SJSA1 (cell line): Measurements from ENCODE around the gene MAST4. TPM values are rescaled to one million over a fixed set of nuclear protein-coding genes. Genes with fewer than 3 reads are reported as not detected.

ENCODE experiments used
- DNase-seq, 2 experiments: peaks; one replicate each; pipeline ENCODE4 v3.0.0-alpha.2; 2015 to 2020; ENCODE audit warnings: low spot score in 2 of 2, low read depth in 1 of 2
- H3K27ac ChIP-seq: fragments of 250-450 bp; sonication (Bioruptor Pico); 2 replicates; pipeline ENCODE4 v1.5.1; 2020; ENCODE audit warnings: mild to moderate bottlenecking, moderate library complexity
- H3K27me3 ChIP-seq: fragments of 250-450 bp; sonication (Bioruptor Pico); replicated peaks from 2 replicates; pipeline ENCODE4 v1.5.1; 2020; ENCODE audit warnings: mild to moderate bottlenecking, moderate library complexity
- H3K36me3 ChIP-seq: fragments of 250-450 bp; sonication (Bioruptor Pico); 2 replicates; pipeline ENCODE4 v1.5.1; 2020; ENCODE audit warnings: mild to moderate bottlenecking
- H3K4me1 ChIP-seq: fragments of 250-450 bp; sonication (Bioruptor Pico); replicated peaks from 2 replicates; pipeline ENCODE4 v1.6.1; 2021; ENCODE audit warnings: mild to moderate bottlenecking
- H3K4me3 ChIP-seq: fragments of 250-450 bp; sonication (Bioruptor Pico); 2 replicates; pipeline ENCODE4 v1.5.1; 2020; ENCODE audit warnings: mild to moderate bottlenecking
- H3K9me3 ChIP-seq: fragments of 250-450 bp; sonication (Bioruptor Pico); replicated peaks from 2 replicates; pipeline ENCODE4 v1.5.1; 2020; ENCODE audit warnings: mild to moderate bottlenecking
- total RNA-seq: library from RNA; depleted of rRNA; stranded (reverse); fragments of >200 nt; shearing (Covaris generic); gene quantifications from 2 replicates; pipeline ENCODE4 v1.2.3, GENCODE V29; 2014

Gene MAST4
- total RNA-seq, 1 experiment from 2014 or later = 2.3 TPM

DNA sequence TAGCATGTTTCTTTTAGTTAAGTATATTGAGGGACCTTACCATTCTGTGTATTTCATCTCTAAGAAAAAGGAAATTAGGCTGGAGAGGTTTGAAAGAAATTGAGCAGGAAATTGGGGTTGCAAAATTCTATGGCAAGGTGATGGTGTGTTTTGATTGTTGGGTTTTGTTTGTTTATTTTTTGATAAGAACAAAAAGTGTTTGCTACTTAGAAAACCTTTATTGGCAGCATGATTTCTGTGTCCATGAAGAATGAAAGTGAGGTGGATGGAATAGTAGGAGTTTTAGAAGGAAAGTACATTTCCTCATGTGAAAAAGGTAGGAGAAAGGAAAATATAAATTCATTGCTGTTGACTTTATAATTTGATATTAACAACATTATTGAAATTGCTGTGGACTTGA, 433.3 kb downstream of the MAST4 start:
- no peak for DNase-seq
- no peaks in the 10 kb centered on the region for H3K27me3 ChIP-seq
- no peaks in the 10 kb centered on the region for H3K9me3 ChIP-seq
- H3K27ac ChIP-seq = no peak overlapping the region
- no peaks in the 10 kb centered on the region for H3K36me3 ChIP-seq
- H3K4me3 ChIP-seq = no peak overlapping the region
- H3K4me1 ChIP-seq = 0 out of 2 replicates have a peak, but pooled peaks cover 5% of the 10 kb centered on the region

DNA sequence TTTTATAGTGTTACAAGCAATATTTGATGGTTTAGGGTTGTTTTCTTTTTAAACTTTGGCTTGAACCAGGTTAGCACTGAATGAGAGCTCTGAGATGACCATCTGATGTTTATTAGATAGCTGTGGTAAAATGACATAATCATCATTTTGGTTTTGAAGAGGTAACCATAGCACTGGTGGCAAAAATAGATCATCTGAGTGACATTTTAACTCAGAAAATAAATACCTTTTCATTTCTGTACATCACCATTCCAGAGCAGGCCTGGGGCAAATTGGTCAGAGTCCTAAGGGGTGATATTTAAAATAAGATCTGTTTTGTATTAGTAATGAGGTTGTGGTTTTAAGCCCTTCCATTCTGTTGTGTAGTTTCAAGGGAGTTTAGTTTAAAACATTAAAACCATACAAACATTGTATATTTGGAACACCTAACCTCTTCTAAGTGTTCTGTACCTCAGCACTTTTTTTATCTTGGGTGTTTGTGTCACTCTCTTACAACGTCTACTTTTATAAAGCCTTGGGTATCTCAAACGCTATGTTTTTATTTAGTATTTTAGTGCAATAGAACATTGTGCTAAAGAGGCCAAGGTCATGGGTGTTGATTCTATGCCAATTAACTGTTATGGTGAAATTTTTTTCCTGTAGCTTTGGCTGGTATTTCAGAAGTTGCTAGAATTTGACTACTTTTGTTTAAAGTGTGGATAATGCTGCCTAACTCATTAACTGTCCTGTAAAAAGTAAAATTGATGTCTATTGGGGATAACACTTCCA, 434.3 kb downstream of the MAST4 start:
- Histone ChIP-seq H3K4me3 (no peak overlapping the region), H3K36me3 (no peaks in the 10 kb centered on the region), H3K27me3 (no peaks in the 10 kb centered on the region), H3K27ac (no peak overlapping the region), H3K4me1 (0 out of 2 replicates have a peak, but pooled peaks cover 5% of the 10 kb centered on the region), H3K9me3 (no peaks in the 10 kb centered on the region)
- DNase-seq = no peak

DNA sequence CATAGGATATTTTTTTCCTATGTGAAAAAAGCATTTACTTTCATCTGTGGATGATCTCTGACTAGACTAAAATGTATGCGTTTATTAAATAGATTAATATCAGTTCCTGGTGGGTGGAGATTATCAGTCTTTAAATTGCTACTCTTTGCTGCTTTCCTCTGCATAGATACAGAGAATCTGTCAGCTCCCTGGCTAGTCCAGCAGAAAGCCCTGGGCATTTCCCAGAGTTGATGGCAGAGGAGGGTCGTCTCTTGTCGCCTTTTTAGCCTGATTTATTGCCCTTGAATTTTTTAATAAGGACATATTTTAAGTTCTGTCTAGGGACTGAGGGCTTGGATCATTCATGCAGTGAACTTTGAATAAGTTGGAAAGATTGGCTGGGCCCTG, 434.9 kb downstream of the MAST4 start:
- 0 out of 2 replicates have a peak, but pooled peaks cover 5% of the 10 kb centered on the region for H3K4me1 ChIP-seq
- H3K9me3 ChIP-seq = no peaks in the 10 kb centered on the region
- no peak overlapping the region for H3K27ac ChIP-seq
- no peaks in the 10 kb centered on the region for H3K36me3 ChIP-seq
- no peaks in the 10 kb centered on the region for H3K27me3 ChIP-seq
- no peak for DNase-seq
- H3K4me3 ChIP-seq = no peak overlapping the region

DNA sequence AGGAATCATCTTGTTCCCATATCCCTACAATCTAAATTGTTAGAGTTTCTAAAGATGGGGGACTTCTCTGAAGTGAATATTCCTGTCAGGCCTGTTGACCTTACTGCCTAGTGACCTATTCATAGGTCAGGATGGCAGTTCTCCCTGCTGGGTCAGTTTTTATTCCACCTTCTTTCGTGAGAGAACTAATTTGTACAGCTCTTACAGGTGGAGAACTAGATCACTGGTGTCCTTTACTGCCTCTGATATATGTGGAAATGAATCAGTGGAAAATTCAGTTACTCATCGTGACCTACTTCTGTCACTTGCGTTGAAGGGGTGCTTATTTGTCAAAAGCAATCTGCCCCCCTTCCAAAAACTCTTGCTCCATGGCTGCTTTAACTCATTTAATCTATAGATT, 435.5 kb downstream of the MAST4 start:
- H3K9me3 ChIP-seq = no peaks in the 10 kb centered on the region
- 0 out of 2 replicates have a peak, but pooled peaks cover 5% of the 10 kb centered on the region for H3K4me1 ChIP-seq
- H3K27me3 ChIP-seq = no peaks in the 10 kb centered on the region
- no peak overlapping the region for H3K27ac ChIP-seq
- no peak for DNase-seq
- H3K4me3 ChIP-seq = no peak overlapping the region
- no peaks in the 10 kb centered on the region for H3K36me3 ChIP-seq

DNA sequence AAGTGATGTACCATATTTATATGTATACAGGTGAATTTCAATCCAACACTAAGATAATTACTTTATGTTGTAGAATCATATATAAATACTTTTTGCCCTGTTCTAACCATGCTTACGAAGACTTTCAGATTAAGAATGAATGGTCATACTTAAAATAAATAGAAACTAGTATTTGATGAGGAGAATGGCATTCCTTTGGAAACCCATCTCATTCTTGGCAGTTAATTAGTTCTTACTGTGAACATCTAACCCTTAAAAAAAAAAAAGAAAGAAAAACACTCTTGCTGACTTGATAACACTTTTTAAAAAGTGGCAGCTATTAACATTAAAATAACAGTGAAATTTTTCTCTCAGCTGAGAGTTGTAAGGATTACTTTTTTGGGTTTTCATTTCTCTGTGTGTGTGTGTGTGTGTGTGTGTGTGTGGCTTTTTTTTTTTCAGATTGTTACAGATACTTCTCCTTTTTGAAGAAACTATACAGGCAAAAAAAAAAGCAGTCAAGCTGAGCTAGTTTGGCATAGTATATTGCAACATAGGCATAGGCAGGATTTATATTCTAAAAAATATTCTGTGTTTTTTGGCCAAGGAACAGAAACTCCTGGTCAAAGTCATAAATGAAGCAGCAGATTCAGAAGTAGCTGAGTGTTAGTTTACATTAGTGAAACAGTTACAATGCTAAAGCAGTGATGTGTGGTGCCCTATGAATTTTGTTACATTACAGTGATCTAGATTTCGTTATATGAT, 436.9 kb downstream of the MAST4 start:
- Histone ChIP-seq H3K4me1 (0 out of 2 replicates have a peak, but pooled peaks cover 5% of the 10 kb centered on the region), H3K36me3 (no peaks in the 10 kb centered on the region), H3K9me3 (no peaks in the 10 kb centered on the region), H3K27ac (no peak overlapping the region), H3K4me3 (no peak overlapping the region), H3K27me3 (no peaks in the 10 kb centered on the region)
- no peak for DNase-seq

DNA sequence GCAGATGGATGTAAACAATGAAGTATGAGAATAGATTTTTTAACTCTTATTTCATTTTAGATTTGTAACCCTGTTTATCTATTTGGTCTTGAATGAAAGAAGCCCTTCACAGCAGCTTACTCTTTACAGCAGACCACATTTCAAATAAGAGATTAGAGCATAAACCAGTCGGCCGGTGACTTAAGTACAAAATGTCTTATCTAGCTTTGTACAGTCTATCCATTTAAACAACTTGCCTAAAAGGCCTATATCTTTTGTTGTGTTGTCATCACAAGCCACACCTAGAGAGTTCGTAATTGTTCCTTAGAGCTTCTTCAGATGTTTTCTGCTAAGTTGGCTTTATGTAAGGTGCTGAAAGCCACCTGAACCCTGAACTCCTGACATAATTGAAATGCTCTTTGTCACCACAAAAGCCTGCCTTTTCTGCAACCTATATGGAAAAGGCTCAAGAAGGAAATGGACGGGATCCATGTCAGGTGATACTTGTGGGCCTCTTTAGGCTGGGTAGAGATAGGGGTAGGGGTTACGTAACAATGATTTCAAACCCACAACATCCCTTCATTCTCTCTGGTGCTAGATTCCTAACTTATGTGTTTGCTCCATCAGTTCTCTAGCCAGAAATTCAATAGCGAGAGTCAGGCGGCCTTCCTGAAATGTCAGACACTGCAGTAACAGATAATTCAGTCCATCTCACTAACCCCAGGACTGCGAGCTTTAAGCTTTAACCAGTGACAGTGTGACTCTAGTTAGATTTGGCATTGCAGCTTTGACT, 437.9 kb downstream of the MAST4 start:
- Histone ChIP-seq H3K4me3 (no peak overlapping the region), H3K27ac (no peak overlapping the region), H3K27me3 (no peaks in the 10 kb centered on the region), H3K36me3 (no peaks in the 10 kb centered on the region), H3K4me1 (peaks cover 8% of the 10 kb centered on the region), H3K9me3 (no peaks in the 10 kb centered on the region)
- no peak for DNase-seq

DNA sequence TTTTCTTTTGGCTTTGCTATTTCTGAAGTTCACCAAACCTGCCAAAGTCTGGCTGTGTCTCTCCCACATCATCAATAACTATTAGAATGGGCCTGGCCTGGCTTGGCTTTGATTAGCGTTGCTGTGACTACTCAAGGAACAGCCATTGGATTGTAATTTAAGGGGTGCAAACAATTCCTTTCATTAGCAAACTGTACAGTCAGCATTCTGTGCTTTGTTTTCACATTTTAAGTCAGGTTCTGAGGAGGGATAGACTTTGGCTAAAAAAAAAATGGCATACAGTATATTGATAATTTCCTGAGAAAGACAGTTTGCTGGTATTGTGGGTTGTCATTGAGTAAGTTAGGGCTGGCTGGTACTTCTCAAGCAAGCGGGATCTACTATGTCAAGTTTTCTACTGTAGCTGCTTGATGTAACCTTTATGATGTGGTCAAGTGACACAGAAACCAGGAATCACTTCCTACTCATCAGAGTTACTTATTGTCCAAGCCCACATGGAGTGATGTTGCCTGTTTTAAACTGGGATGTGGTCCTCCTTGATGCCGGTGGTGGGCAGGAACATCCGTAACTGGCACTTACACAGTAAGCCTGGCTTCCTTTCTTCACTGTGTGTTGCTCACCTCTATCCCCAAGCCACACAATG, 439.0 kb downstream of the MAST4 start:
- H3K9me3 ChIP-seq = no peaks in the 10 kb centered on the region
- no peak for DNase-seq
- no peak overlapping the region for H3K27ac ChIP-seq
- no peak overlapping the region for H3K4me3 ChIP-seq
- no peaks in the 10 kb centered on the region for H3K27me3 ChIP-seq
- peaks cover 13% of the 10 kb centered on the region for H3K4me1 ChIP-seq
- no peaks in the 10 kb centered on the region for H3K36me3 ChIP-seq

DNA sequence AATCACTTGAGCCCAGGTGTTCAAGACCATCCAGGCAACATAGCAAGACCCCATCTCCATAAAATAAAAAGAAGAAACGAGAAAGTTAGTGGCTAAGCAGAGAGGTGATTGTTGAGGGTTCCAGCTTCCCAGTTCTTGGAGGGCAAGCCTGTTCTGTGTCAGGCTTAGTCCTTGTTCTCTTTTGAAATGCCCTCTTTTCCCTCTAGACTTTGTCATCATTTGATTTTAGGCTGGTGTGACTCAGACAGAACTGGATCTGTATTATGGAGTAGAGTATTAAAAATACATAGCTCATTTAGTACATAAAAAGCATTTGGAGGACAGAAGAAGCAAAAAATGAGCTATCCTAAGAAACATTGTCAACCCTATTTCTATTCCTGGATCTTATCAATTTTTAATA, 441.0 kb downstream of the MAST4 start:
- H3K4me1 ChIP-seq = peaks cover 9% of the 10 kb centered on the region
- no peaks in the 10 kb centered on the region for H3K9me3 ChIP-seq
- H3K36me3 ChIP-seq = no peaks in the 10 kb centered on the region
- no peaks in the 10 kb centered on the region for H3K27me3 ChIP-seq
- no peak overlapping the region for H3K27ac ChIP-seq
- H3K4me3 ChIP-seq = no peak overlapping the region
- DNase-seq = no peak

DNA sequence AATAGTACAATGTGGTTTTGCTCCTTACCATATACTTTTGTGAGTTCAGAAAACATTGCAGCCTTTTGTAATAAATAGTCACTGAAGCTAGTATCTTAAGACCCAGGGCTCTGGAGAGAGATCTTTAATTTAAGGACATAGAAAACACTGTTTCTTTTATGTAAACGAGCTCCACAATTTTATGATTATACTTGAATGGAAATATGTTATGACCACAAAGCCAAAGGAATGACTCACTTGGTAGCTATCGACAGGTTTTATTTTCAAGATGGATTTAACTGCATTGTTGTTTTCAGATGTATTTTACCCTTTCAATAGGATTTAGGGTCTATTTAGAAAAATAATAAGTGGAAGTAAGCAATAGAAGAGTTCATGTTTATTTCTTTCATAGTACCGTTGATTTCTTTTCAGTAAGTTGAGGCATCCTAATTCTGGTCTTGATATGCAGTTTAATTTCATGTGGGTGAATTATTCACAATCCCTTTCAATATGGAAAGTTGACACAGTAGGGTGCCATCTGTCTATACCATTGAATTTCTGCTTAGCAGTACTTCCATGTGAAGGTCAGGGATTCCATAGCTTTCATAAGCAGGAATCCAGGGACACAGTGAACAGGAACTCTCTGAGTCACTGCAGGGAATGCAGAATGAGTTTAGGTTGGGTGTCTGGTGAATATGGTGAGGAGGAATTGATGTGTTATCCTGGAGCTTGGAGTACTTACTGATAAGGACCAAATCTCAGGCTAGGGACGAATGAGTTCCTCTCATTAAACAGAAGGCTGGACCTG, 442.8 kb downstream of the MAST4 start:
- Histone ChIP-seq H3K4me3 (no peak overlapping the region), H3K27me3 (no peaks in the 10 kb centered on the region), H3K4me1 (peaks cover 9% of the 10 kb centered on the region), H3K9me3 (no peaks in the 10 kb centered on the region), H3K36me3 (no peaks in the 10 kb centered on the region), H3K27ac (no peak overlapping the region)
- no peak for DNase-seq

DNA sequence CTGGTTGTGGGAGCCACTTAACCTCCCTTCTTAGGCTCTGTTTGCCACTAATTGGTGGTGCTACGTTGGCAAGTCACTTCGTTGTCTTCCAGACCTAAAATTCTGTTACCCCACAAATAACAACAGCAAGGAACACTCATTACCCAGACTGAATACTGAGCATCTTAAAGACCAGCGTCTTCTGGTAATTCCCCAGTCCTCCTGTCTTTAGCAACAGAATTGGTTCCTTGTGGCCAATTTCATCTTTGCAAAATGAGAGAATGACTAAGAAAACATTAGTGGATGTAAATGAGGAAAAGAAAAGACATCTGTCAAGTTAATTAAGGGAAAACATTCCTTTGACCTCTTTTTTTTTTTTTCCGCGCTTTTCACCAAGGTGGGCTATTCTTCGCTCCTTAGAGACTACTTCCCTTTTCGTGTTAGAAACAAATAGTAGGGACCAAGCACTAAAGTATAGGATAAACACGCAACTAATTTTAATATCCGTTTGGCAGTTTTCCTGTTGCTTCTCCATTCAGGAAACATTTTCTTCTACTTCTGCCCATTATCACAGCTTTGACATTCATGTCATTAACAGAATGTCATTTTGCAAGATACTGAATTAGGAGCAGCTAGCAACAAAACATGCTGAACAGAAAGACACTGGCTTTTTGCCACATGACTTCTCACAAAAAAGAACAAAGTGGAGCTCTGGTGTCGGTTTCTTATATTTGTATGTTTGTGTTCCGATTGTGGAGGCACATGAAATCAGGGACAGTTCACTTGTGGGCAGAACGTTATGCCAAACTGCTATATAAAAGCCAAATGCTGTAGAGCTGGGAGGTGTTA, 446.2 kb downstream of the MAST4 start:
- H3K27me3 ChIP-seq = no peaks in the 10 kb centered on the region
- no peaks in the 10 kb centered on the region for H3K9me3 ChIP-seq
- no peaks in the 10 kb centered on the region for H3K36me3 ChIP-seq
- H3K27ac ChIP-seq = no peak overlapping the region
- peaks cover 9% of the 10 kb centered on the region for H3K4me1 ChIP-seq
- DNase-seq = no peak
- H3K4me3 ChIP-seq = no peak overlapping the region

DNA sequence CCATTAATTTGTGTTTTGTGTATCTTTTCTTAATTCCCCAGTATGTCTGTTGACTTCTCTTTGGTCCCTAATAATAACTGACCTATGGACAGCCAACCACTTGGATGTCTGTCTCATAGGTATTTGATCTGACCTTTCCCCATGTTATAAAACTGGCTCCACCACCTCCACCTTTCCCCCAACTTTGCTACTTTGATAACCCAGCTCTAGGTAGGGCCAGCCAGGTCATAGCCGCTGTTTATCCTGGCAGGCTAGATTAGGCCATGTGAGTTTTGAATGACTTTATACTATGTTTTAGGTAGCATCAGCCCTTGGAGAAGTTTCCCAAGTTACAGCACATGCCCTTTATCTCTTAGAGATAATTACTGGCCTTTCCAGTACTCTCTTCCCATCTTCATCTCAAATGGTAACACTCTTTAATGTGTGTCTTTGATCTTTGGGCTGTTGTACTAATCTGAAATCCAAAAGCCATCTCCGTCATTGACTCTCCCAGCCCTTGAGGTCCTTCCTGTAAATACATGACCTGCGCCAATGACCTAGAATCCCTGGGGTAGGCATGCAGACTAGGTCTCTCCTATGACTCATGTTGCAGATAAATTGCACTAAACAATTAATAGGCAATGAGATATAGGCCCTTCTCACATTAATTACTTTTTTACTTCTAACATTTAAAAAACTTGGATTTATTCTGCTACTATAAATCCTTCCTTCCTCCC, 447.8 kb downstream of the MAST4 start:
- Histone ChIP-seq H3K4me3 (no peak overlapping the region), H3K4me1 (peaks cover 6% of the 10 kb centered on the region), H3K27me3 (no peaks in the 10 kb centered on the region), H3K27ac (no peak overlapping the region), H3K36me3 (no peaks in the 10 kb centered on the region), H3K9me3 (no peaks in the 10 kb centered on the region)
- no peak for DNase-seq
